RWPE2 (cell line): Measurements from ENCODE around the gene MYL10.

Experiments
- ATAC-seq: fragments of 200-7000 bp; cut with Tn5 transposase; 3 replicates; pipeline ENCODE4 v1.9.1; 2021; ENCODE audit warnings: low read depth
- DNase-seq: peaks from one replicate; pipeline ENCODE4 v3.0.0-alpha.2; 2020; ENCODE audit warnings: low spot score
- H3K27ac ChIP-seq: fragments of 450-650 bp; 2 replicates; pipeline ENCODE4 v1.5.1; 2017; ENCODE audit warnings: mild to moderate bottlenecking; ENCODE audit not compliant: poor library complexity, severe bottlenecking
- H3K27me3 ChIP-seq: fragments of 250-450 bp; sonication (Bioruptor Pico); 2 replicates; pipeline ENCODE4 v1.5.1; 2021; ENCODE audit warnings: mild to moderate bottlenecking, moderate library complexity; ENCODE audit not compliant: insufficient read depth, poor library complexity, severe bottlenecking
- H3K36me3 ChIP-seq: fragments of 250-450 bp; sonication (Bioruptor Pico); 2 replicates; pipeline ENCODE4 v1.5.1; 2020; ENCODE audit warnings: low read depth, mild to moderate bottlenecking, moderate library complexity
- H3K4me1 ChIP-seq: fragments of 250-450 bp; sonication (Bioruptor Pico); 2 replicates; pipeline ENCODE4 v1.5.1; 2021; ENCODE audit warnings: mild to moderate bottlenecking, moderate library complexity; ENCODE audit not compliant: insufficient read depth, poor library complexity, severe bottlenecking
- H3K4me3 ChIP-seq: fragments of 250-450 bp; sonication (Bioruptor Pico); 2 replicates; pipeline ENCODE4 v1.5.1; 2021; ENCODE audit warnings: mild to moderate bottlenecking, moderate library complexity; ENCODE audit not compliant: severe bottlenecking
- H3K9me3 ChIP-seq: fragments of 250-450 bp; sonication (Bioruptor Pico); 2 replicates; pipeline ENCODE4 v1.5.1; 2021; ENCODE audit warnings: mild to moderate bottlenecking, moderate library complexity; ENCODE audit not compliant: severe bottlenecking
- TF ChIP-seq, protein P1 (sequence below): fragments of 450-650 bp; IDR thresholded peaks from one replicate; pipeline ENCODE4 v1.5.1; 2017; ENCODE audit warnings: mild to moderate bottlenecking, moderate library complexity; ENCODE audit not compliant: poor library complexity, severe bottlenecking

Gene MYL10

DNA sequence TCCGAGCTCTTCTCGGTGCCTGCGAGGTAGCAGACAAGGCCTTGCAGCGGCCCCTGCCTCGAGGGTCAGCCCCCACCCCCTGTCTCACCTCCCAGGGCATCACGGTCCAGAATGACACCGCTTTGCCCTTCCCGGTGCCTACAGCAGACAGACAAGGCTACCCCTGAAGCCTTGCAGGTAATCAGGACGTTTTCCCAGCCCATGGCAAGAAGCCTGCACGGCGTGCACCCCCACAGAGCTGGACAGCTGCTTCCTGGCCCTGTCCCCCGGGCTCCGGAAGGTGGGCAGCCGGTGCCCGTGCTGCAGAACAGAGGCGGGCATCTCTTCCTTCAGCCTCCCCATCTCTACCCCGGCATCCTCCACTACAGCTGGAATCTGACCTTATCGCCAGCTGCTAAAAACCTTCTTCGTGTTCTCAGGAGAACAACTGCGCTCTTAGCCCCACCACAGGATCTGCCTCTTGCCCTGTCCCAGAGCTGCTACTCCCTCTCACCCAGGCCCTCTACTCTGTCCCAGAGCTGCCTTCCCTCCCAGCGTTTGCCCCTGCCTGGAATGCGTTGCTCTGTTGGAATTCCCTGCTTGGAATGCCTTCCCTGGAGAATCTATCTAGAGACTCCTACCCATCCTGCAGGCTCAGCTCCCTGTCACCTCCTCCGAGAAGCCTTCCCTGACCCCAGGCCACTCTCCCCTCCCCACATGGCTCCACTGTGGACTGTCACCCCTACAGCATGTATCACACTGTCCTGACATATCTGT lies 4.7 kb downstream of the MYL10 start:
- Histone ChIP-seq H3K4me1 (no peaks in the 10 kb centered on the region), H3K27me3 (no peaks in the 10 kb centered on the region), H3K4me3 (no peak overlapping the region), H3K36me3 (no peaks in the 10 kb centered on the region), H3K9me3 (no peaks in the 10 kb centered on the region), H3K27ac (no peak overlapping the region)
- no peak; the same call in 2 of the 3 replicates for ATAC-seq
- DNase-seq = no peak
- TF ChIP-seq, protein P1, sequence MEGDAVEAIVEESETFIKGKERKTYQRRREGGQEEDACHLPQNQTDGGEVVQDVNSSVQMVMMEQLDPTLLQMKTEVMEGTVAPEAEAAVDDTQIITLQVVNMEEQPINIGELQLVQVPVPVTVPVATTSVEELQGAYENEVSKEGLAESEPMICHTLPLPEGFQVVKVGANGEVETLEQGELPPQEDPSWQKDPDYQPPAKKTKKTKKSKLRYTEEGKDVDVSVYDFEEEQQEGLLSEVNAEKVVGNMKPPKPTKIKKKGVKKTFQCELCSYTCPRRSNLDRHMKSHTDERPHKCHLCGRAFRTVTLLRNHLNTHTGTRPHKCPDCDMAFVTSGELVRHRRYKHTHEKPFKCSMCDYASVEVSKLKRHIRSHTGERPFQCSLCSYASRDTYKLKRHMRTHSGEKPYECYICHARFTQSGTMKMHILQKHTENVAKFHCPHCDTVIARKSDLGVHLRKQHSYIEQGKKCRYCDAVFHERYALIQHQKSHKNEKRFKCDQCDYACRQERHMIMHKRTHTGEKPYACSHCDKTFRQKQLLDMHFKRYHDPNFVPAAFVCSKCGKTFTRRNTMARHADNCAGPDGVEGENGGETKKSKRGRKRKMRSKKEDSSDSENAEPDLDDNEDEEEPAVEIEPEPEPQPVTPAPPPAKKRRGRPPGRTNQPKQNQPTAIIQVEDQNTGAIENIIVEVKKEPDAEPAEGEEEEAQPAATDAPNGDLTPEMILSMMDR = no peak

DNA sequence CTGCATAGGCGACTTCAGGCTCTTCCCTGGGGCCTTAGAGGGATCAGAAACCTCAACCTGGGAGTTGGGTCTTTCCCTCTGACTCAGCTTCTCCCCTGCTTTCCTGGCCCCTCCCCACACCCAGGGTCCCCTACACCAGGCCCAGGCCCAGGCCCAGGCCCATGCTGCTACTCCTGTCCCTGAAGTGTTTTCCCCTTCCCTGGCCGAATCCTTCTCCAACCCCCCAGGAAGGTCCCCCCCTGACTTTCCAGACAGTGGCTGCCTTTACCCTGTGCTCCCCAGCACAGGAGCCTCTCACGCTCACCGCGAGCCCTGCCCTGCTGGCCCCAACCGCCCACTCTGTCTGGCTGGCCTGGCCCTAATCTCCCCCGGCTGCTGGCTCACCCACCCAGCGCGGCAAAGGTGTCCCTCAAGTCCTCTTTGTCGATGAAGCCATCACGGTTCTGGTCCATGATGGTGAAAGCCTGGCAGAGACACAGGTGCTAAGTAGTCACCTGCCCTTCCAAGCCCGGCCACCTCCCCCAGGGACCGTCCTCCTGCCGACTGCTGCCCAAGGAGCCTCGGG lies 6.4 kb downstream of the MYL10 start:
- no peak for DNase-seq
- no peak for ATAC-seq
- Histone ChIP-seq H3K9me3 (no peaks in the 10 kb centered on the region), H3K4me3 (no peak overlapping the region), H3K36me3 (no peaks in the 10 kb centered on the region), H3K4me1 (no peaks in the 10 kb centered on the region), H3K27me3 (no peaks in the 10 kb centered on the region), H3K27ac (no peak overlapping the region)
- TF ChIP-seq, protein P1 = no peak

DNA sequence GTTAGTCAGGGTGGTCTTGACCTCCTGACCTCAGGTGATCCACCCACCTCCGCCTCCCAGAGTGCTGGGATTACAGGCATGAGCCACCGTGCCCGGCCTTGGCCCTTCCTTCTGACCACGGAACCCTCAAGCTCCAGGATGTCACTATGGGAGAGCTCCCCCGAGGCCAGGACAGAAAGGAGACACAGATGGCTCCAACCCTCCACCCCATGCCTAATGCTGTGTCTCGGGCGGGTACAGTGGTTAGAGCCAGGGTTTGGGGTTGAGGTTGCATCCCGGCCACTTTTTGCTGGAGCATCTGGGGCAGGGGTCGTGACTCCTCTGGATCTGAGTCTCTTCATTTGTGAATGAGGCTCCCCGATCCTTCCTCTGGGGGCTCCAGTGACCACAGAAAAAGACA lies 8.1 kb downstream of the MYL10 start:
- H3K27me3 ChIP-seq = no peaks in the 10 kb centered on the region
- no peak for ATAC-seq

DNA sequence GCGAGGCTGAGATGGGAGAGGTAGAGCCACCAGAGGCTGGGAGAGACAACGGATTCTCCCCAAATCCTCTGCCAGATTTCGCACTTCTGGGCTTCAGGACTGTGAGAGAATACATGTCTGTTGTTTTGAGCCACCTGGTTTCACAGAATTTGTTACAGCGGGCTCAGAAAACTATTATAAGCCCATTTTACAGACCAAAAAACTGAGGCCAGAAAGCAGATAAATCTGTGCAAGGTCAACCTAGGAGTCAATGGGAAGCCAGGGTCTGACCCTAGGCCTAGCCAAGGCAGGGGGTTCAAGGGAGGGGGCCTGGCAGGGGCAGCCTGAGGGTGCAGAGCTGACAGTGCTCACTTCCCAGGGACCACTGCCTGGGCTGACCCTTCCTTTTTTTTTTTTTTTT lies 8.7 kb downstream of the MYL10 start:
- H3K27me3 ChIP-seq = no peaks in the 10 kb centered on the region
- no peak for ATAC-seq
- TF ChIP-seq, protein P1 = no peak
- no peak overlapping the region for H3K4me3 ChIP-seq
- no peaks in the 10 kb centered on the region for H3K4me1 ChIP-seq
- no peaks in the 10 kb centered on the region for H3K9me3 ChIP-seq
- DNase-seq = no peak
- H3K36me3 ChIP-seq = no peaks in the 10 kb centered on the region
- H3K27ac ChIP-seq = no peak overlapping the region

More for the DNA sequence above, 8.1 kb downstream of the MYL10 start:
- Histone ChIP-seq H3K9me3 (no peaks in the 10 kb centered on the region), H3K27ac (no peak overlapping the region), H3K4me1 (no peaks in the 10 kb centered on the region), H3K36me3 (no peaks in the 10 kb centered on the region), H3K4me3 (no peak overlapping the region)
- TF ChIP-seq, protein P1 = no peak
- no peak for DNase-seq

DNA sequence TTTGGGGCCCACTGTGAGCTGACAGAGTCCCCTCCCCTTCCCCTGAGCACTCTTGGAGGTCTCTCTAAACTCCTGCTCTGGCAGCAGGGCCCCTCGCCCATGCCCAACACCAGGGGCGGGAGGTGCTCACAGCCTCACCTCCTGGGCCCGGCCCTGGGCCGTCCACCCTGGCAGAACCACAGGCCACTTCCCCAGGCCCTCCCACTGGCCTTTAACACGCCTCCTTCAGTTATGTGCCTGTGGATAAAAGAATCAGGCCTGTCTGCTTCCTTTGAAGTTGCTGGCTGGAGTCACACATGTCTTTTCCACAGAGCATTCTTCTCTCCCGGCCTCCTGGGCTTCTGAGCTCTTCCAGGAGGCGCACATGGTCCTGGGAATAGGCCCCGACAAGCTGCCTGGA lies 10.2 kb downstream of the MYL10 start:
- H3K4me3 ChIP-seq = no peak overlapping the region
- no peak overlapping the region for H3K27ac ChIP-seq
- no peaks in the 10 kb centered on the region for H3K4me1 ChIP-seq
- no peak for DNase-seq
- ATAC-seq = no peak
- no peaks in the 10 kb centered on the region for H3K27me3 ChIP-seq
- H3K9me3 ChIP-seq = no peaks in the 10 kb centered on the region
- H3K36me3 ChIP-seq = no peaks in the 10 kb centered on the region
- TF ChIP-seq, protein P1 = no peak
